ENCODE measurements around the gene HELLS.
"Not testable (repeated sequence)": the region's sequence is repeated elsewhere in the genome, so short reads cannot be mapped to it uniquely, and the experiment has no call there.

HELLS gene

GRCh38 chr10:94608559-94608958, 63.0 kb downstream of the HELLS start:
- no peak for DNase-seq (ENCODE audit: low spot score)

- no peak for DNase-seq (ENCODE audit: low spot score)
Observed at GRCh38 chr10:94614558-94614957, 69.0 kb downstream of the HELLS start.

GRCh38 chr10:94617389-94617944, 71.9 kb downstream of the HELLS start:
- no peak for DNase-seq (ENCODE audit: low spot score)

GRCh38 chr10:94622666-94623205, 77.1 kb downstream of the HELLS start:
- DNase-seq (ENCODE audit: low spot score), result no peak

- DNase-seq (ENCODE audit: low spot score), result no peak
Observed at GRCh38 chr10:94623572-94623971, 78.0 kb downstream of the HELLS start.

- no peak for DNase-seq (ENCODE audit: low spot score)
Observed at GRCh38 chr10:94626476-94626875, 80.9 kb downstream of the HELLS start.

GRCh38 chr10:94627511-94627910, 81.9 kb downstream of the HELLS start:
- DNase-seq (ENCODE audit: low spot score), result no peak

GRCh38 chr10:94630017-94630688, 84.6 kb downstream of the HELLS start:
- DNase-seq (ENCODE audit: low spot score), result peak; percentile 10

GRCh38 chr10:94631077-94631875, 85.7 kb downstream of the HELLS start:
- DNase-seq (ENCODE audit: low spot score), result no peak

- no peak for DNase-seq (ENCODE audit: low spot score)
Observed at GRCh38 chr10:94632954-94633353, 87.4 kb downstream of the HELLS start.

- DNase-seq (ENCODE audit: low spot score), result not testable (repeated sequence)
Observed at GRCh38 chr10:94638097-94638496, 92.5 kb downstream of the HELLS start.

GRCh38 chr10:94639902-94640301, 94.3 kb downstream of the HELLS start:
- DNase-seq (ENCODE audit: low spot score), result no peak

GRCh38 chr10:94640562-94640961, 95.0 kb downstream of the HELLS start:
- no peak for DNase-seq (ENCODE audit: low spot score)

- no peak for DNase-seq (ENCODE audit: low spot score)
Observed at GRCh38 chr10:94641480-94641879, 95.9 kb downstream of the HELLS start.

- no peak for DNase-seq (ENCODE audit: low spot score)
Observed at GRCh38 chr10:94644352-94644751, 98.8 kb downstream of the HELLS start.

GRCh38 chr10:94645285-94645684, 99.7 kb downstream of the HELLS start:
- DNase-seq (ENCODE audit: low spot score), result no peak
